Measurements from ENCODE around the gene KANSL1. TPM values are rescaled to one million over a fixed set of nuclear protein-coding genes. Genes with fewer than 3 reads are reported as not detected.

Gene KANSL1
- total RNA-seq, 1 donor from 2014 or later: 121 TPM

GRCh38 chr17:46148247-46148646, 45.0 kb downstream of the KANSL1 start:
- H3K36me3 Mint-ChIP-seq (ENCODE audit: low read depth): peaks cover 4% of the 10 kb centered on the region
- no peaks in the 10 kb centered on the region for H3K27me3 Mint-ChIP-seq (ENCODE audit: low read depth)
- H3K9me3 Mint-ChIP-seq: no peaks in the 10 kb centered on the region
- H3K4me3 Mint-ChIP-seq: no peak overlapping the region
- no peak for TF ChIP-seq CTCF (conservative IDR thresholded peaks at IDR 0.05)
- no peak for DNase-seq (ENCODE audit: low read depth, low spot score)
- H3K27ac Mint-ChIP-seq (ENCODE audit: unreplicated experiment): no peak overlapping the region
- H3K4me1 Mint-ChIP-seq: peaks cover 57% of the 10 kb centered on the region

DNA sequence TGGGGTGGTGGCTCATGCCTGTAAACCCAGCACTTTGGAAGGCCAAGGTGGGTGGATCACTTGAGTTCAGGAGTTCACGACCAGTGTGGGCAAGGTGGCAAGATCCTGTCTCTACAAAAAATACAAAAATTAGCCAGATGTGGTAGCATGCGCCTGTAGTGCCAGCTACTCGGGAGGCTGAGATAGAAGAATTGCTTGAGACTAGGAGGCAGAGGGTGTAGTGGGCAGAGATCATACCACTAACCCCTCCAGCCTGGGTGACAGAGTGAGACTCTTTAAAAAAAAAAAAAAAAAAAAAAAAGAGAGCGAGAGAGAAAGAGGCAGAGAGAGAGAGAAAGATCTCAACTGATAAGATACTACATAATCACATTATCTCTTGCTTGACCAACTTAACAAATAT, 45.9 kb downstream of the KANSL1 start:
- TF ChIP-seq CTCF (conservative IDR thresholded peaks at IDR 0.05): no peak
- Mint-ChIP-seq H3K27ac (ENCODE audit: unreplicated experiment) (no peak overlapping the region), H3K4me1 (peaks cover 53% of the 10 kb centered on the region), H3K36me3 (ENCODE audit: low read depth) (peaks cover 4% of the 10 kb centered on the region), H3K4me3 (no peak overlapping the region), H3K27me3 (ENCODE audit: low read depth) (no peaks in the 10 kb centered on the region), H3K9me3 (no peaks in the 10 kb centered on the region)
- no peak for DNase-seq (ENCODE audit: low read depth, low spot score)

DNA sequence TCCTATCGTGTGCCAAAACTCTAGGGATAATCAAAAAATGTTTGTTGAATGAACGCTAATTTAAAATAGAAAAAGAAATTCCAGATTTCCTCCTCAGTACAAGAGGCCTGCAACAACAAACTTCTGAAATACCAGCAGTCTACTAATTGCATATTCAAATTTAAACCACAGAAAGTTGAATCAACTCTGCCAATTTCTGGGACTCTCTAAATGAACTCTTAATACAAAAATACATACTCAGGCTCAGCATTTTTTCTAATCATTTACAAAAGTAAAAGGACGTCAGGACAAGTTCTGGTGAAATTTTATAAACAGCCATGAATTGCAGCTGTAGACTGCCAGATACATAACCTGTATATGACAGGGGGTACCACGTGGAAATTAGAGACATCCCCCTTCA, 49.0 kb downstream of the KANSL1 start:
- no peak for TF ChIP-seq CTCF (conservative IDR thresholded peaks at IDR 0.05)
- peaks cover 39% of the 10 kb centered on the region for H3K4me1 Mint-ChIP-seq
- no peak for DNase-seq (ENCODE audit: low read depth, low spot score)
- peaks cover 6% of the 10 kb centered on the region for H3K36me3 Mint-ChIP-seq (ENCODE audit: low read depth)
- no peaks in the 10 kb centered on the region for H3K27me3 Mint-ChIP-seq (ENCODE audit: low read depth)
- H3K9me3 Mint-ChIP-seq: no peaks in the 10 kb centered on the region
- H3K27ac Mint-ChIP-seq (ENCODE audit: unreplicated experiment): no peak overlapping the region
- H3K4me3 Mint-ChIP-seq: no peak overlapping the region

DNA sequence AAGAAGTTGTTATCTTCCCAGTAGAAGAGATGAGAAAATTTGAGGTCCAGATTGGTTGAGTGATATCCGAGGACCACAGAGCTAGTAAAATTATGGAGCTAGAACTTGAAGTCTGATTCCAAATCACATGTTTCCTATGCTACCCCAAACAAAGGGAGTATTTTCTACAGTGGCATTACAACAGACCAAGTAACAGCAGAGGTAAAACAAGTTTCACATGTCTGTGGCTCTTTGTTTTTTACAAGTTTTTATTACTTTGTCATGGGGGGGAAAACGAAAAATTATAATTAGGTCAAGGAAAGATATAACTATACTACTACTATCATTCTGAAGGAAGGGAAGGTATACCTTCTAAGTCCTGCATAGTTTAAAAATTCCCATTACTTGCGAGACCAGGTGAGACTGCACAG, 49.4 kb downstream of the KANSL1 start:
- H3K36me3 Mint-ChIP-seq (ENCODE audit: low read depth): peaks cover 7% of the 10 kb centered on the region
- no peak overlapping the region for H3K4me3 Mint-ChIP-seq
- H3K4me1 Mint-ChIP-seq: peaks cover 40% of the 10 kb centered on the region
- H3K9me3 Mint-ChIP-seq: no peaks in the 10 kb centered on the region
- no peak for DNase-seq (ENCODE audit: low read depth, low spot score)
- no peak for TF ChIP-seq CTCF (conservative IDR thresholded peaks at IDR 0.05)
- H3K27me3 Mint-ChIP-seq (ENCODE audit: low read depth): no peaks in the 10 kb centered on the region
- H3K27ac Mint-ChIP-seq (ENCODE audit: unreplicated experiment): no peak overlapping the region

DNA sequence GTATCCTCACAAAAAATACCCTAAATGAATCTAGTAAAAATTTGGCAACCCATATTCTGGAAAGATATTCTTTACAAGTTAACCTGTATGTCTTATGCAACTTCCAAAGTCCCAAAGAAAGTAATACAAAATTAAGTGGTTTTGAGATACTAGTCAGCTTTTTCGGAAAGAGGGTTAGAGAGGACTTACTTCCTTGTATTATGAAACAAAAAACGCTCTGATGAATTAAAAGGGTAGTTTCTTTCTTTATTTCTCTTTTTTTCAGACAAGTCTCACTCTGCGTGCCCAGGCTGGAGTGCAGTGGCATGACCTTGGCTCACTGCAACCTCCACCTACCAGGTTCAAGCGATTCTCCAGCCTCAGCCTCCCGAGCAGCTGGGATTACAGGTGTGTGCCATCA, 51.6 kb downstream of the KANSL1 start:
- Mint-ChIP-seq H3K27ac (ENCODE audit: unreplicated experiment) (no peak overlapping the region), H3K9me3 (no peaks in the 10 kb centered on the region), H3K36me3 (ENCODE audit: low read depth) (peaks cover 7% of the 10 kb centered on the region), H3K4me1 (peaks cover 39% of the 10 kb centered on the region), H3K27me3 (ENCODE audit: low read depth) (no peaks in the 10 kb centered on the region), H3K4me3 (no peak overlapping the region)
- DNase-seq (ENCODE audit: low read depth, low spot score): no peak
- TF ChIP-seq CTCF (conservative IDR thresholded peaks at IDR 0.05): no peak

Measured in neural crest cell (in vitro differentiated cells).